MG63 (cell line): Measurements from ENCODE around the gene TGFBI. TPM values are rescaled to one million over a fixed set of nuclear protein-coding genes. Genes with fewer than 3 reads are reported as not detected.

ENCODE experiments used
- DNase-seq: peaks from one replicate; pipeline ENCODE4 v3.0.0-alpha.2; 2020
- H3K27me3 ChIP-seq: fragments of 250-450 bp; sonication (Bioruptor Pico); 2 replicates; pipeline ENCODE4 v1.5.1; 2020; ENCODE audit warnings: mild to moderate bottlenecking, moderate library complexity
- H3K36me3 ChIP-seq: fragments of 250-450 bp; sonication (Bioruptor Pico); 2 replicates; pipeline ENCODE4 v1.5.1; 2020; ENCODE audit warnings: mild to moderate bottlenecking, moderate library complexity
- H3K4me3 ChIP-seq: fragments of 250-450 bp; sonication (Bioruptor Pico); 2 replicates; pipeline ENCODE4 v1.5.1; 2020; ENCODE audit warnings: mild to moderate bottlenecking, moderate library complexity
- H3K9me3 ChIP-seq: fragments of 250-450 bp; sonication (Bioruptor Pico); 2 replicates; pipeline ENCODE4 v1.5.1; 2020; ENCODE audit warnings: mild to moderate bottlenecking, moderate library complexity
- total RNA-seq: library from RNA; depleted of rRNA; stranded (reverse); fragments of >200 nt; shearing (Covaris generic); gene quantifications from 2 replicates; pipeline ENCODE4 v1.2.3, GENCODE V29; 2014; ENCODE audit warnings: low replicate concordance

The TGFBI gene
- total RNA-seq, 1 experiment from 2014 or later = 2,057 TPM

DNA sequence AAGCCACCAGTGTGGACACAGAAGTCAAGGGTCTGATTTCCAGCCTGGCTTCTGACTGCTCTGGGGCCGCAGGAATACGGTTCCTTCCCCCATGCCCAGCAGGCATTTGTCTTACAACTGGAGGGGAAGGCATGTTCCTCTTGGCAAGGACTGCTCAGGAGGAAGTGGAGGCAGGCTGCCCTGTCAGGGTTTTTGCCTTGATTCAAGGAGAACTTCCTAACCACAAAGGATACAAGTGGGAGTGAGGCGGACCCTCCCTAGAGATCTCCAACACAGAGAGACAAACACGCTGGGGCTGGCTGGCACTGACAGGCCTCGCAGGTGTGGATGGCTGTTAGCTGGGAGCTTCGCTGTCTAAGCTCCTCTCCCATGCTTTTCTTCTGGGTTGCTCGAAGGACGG lies 19.1 kb downstream of the TGFBI start:
- H3K9me3 ChIP-seq = no peaks in the 10 kb centered on the region
- H3K27me3 ChIP-seq = no peaks in the 10 kb centered on the region
- H3K36me3 ChIP-seq = peaks cover 100% of the 10 kb centered on the region
- no peak for DNase-seq
- no peak overlapping the region for H3K4me3 ChIP-seq

GRCh38 chr5:136048966-136049365 lies 20.2 kb downstream of the TGFBI start:
- Histone ChIP-seq H3K9me3 (no peaks in the 10 kb centered on the region), H3K36me3 (peaks cover 96% of the 10 kb centered on the region)
- DNase-seq = no peak

DNA sequence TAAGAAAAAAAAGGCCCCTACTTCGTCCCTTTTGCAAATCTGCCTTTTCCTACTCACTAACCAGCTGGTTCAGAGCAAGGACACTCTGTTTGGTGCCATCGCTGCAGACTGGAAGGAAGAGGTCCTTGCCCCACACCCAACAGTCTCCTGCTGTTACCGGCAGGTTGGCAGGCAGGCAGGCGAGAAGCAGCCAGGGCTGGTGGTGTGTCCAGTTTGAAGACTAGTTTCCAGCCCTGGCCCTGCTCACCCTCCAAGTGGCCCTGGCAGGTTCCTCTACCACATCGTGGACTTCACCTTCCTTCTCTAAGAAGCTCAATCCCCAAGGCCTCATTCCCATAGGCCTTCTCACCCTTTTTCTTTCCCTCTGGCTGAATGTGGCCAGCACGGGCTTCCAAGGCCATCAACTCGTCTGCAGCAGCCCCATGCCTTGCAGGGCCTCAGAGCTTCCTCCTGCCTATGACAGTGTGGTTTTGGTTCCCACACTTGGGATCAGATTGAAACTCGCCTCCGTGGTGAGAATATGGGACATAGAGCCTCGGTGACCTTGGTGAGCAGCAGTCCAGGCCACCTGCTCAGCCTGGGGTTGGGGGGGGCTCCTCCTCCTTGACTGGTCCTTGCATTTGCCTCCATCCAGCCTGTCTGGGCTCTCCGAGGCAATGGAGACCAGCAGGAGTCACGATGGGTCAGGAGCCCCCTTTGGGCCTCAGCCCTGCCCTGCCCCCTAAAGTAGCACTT lies 22.9 kb downstream of the TGFBI start:
- H3K4me3 ChIP-seq = no peak overlapping the region
- no peaks in the 10 kb centered on the region for H3K9me3 ChIP-seq
- H3K36me3 ChIP-seq = peaks cover 96% of the 10 kb centered on the region
- H3K27me3 ChIP-seq = no peaks in the 10 kb centered on the region
- no peak for DNase-seq

More at GRCh38 chr5:136048966-136049365, 20.2 kb downstream of the TGFBI start:
- no peak overlapping the region for H3K4me3 ChIP-seq
- no peaks in the 10 kb centered on the region for H3K27me3 ChIP-seq

DNA sequence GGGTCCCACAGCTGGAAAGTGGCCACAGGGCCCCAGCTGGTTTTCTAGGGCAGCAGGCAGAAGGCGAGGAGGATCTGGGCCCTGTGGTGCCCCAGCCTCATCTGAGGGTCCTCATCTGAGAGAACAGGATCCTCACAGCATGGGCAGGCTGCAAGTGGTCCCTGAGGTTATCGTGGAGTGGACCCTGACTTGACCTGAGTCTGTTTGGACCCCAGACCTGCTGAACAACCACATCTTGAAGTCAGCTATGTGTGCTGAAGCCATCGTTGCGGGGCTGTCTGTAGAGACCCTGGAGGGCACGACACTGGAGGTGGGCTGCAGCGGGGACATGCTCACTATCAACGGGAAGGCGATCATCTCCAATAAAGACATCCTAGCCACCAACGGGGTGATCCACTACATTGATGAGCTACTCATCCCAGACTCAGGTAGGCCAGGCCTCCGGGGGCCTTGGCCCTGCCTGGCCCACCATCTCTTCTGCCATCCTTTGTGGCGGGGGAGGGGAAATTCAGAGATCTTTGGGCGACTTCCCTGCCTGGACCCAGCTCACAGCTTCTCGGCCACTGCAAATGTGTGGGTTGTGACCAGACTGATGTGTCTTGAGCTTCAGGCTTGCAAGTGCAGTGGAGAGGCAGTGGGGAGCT lies 24.0 kb downstream of the TGFBI start:
- no peak for DNase-seq
- no peaks in the 10 kb centered on the region for H3K9me3 ChIP-seq
- peaks cover 96% of the 10 kb centered on the region for H3K36me3 ChIP-seq
- H3K27me3 ChIP-seq = no peaks in the 10 kb centered on the region
- H3K4me3 ChIP-seq = no peak overlapping the region

DNA sequence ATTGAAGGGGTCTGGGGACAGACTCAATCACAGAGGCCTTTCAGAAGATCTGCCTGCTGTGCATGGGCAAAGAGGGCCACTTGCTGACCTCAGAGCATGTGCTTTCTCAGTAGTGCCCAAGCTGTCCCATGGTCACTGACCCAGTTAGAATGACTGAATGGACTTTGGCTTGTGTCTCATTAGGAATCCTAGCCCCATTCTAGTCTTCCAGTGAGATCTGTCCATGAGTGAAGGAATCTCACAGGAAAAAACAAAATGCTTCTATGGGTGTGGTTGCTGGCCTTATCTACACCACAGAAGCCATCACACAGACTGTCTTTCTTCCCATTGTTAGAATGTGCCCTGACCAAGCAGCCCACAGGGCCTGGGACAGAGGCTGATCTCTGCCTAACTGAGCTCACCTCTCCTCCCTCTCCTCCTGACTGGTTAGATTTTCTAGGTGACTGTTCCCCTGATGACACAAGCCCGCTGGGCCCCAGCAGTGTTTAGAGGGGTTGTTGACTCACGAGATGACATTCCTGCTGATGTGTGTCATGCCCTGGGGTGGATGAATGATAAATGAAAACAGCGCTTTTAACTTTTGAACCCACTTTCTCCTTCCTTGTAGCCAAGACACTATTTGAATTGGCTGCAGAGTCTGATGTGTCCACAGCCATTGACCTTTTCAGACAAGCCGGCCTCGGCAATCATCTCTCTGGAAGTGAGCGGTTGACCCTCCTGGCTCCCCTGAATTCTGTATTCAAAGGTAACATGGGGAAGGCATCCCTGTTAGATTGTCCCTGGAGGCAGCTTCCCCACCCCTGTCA lies 24.8 kb downstream of the TGFBI start:
- Histone ChIP-seq H3K27me3 (no peaks in the 10 kb centered on the region), H3K36me3 (peaks cover 89% of the 10 kb centered on the region), H3K9me3 (no peaks in the 10 kb centered on the region), H3K4me3 (no peak overlapping the region)
- peak; percentile 98 for DNase-seq

- Histone ChIP-seq H3K9me3 (no peaks in the 10 kb centered on the region), H3K27me3 (no peaks in the 10 kb centered on the region), H3K4me3 (no peak overlapping the region), H3K36me3 (peaks cover 88% of the 10 kb centered on the region)
- peak; percentile 79 for DNase-seq
Measured at GRCh38 chr5:136054142-136055019, 25.6 kb downstream of the TGFBI start.

- H3K36me3 ChIP-seq = peaks cover 88% of the 10 kb centered on the region
- DNase-seq = no peak
- H3K4me3 ChIP-seq = no peak overlapping the region
- H3K9me3 ChIP-seq = no peaks in the 10 kb centered on the region
- H3K27me3 ChIP-seq = no peaks in the 10 kb centered on the region
Measured at GRCh38 chr5:136055612-136056309, 27.0 kb downstream of the TGFBI start.

- Histone ChIP-seq H3K9me3 (no peaks in the 10 kb centered on the region), H3K36me3 (peaks cover 88% of the 10 kb centered on the region), H3K4me3 (no peak overlapping the region), H3K27me3 (no peaks in the 10 kb centered on the region)
- no peak for DNase-seq
Measured at GRCh38 chr5:136056336-136056735, 27.5 kb downstream of the TGFBI start.

GRCh38 chr5:136056771-136057335 lies 28.1 kb downstream of the TGFBI start:
- no peaks in the 10 kb centered on the region for H3K9me3 ChIP-seq
- DNase-seq = no peak
- no peaks in the 10 kb centered on the region for H3K27me3 ChIP-seq
- no peak overlapping the region for H3K4me3 ChIP-seq
- H3K36me3 ChIP-seq = peaks cover 88% of the 10 kb centered on the region

DNA sequence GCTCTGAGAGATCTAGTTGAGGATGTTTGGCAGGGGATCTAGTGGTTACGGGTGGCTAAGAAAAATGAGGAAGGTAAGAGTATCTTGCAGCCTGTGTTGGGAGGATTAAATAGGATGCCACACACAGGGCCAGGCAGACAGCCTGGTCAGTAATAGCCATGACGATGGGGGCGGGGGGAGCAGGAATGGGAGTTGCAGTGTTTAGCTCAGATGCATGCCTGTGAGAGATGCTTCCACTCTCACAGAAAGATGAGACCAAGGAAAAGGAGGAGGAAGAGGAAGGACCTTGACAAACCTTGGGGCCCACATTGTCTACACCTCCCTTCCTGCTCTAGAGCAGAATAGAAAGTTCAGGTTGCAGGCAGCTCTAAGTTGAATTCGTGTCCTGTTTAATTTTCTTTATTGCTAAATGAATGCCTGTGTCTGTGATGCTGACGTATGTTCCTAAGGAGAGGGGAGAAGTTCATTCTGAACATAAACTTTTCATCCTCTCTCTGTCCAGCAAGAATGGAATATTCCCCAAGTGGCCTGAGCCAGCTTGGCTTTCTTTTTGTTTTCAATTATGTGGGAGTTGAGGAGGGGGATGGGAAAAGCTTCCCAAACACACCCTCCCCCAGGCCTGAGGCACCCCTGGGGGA lies 28.7 kb downstream of the TGFBI start:
- H3K27me3 ChIP-seq = no peaks in the 10 kb centered on the region
- H3K9me3 ChIP-seq = no peaks in the 10 kb centered on the region
- H3K4me3 ChIP-seq = no peak overlapping the region
- peaks cover 88% of the 10 kb centered on the region for H3K36me3 ChIP-seq
- DNase-seq = peak; percentile 65

- H3K9me3 ChIP-seq = no peaks in the 10 kb centered on the region
- H3K4me3 ChIP-seq = no peak overlapping the region
Measured at GRCh38 chr5:136058039-136058971, 29.5 kb downstream of the TGFBI start.

GRCh38 chr5:136058972-136059354 lies 30.2 kb downstream of the TGFBI start:
- Histone ChIP-seq H3K9me3 (no peaks in the 10 kb centered on the region), H3K4me3 (no peak overlapping the region), H3K27me3 (no peaks in the 10 kb centered on the region), H3K36me3 (peaks cover 92% of the 10 kb centered on the region)
- no peak for DNase-seq

More at GRCh38 chr5:136058039-136058971, 29.5 kb downstream of the TGFBI start:
- DNase-seq = peak; percentile 99
- no peaks in the 10 kb centered on the region for H3K27me3 ChIP-seq
- peaks cover 88% of the 10 kb centered on the region for H3K36me3 ChIP-seq

DNA sequence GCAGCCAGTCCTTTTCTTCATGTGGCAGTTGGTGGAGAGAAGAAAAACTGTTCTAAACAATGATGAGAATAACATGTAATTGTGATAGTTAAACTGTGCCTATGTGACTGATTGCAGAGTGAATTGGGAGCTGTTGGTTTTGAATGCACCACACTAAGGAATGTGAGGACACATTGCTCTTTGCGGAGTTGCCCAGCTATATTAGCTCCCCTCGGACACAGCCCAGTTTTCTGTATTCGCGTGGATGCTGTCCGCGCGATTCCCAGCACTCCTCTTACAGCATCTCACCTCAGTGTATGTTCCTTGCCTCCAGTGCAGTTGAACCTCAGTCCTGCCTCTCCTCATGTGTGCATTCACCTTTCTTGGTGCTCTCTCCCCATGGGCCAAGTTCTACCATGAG lies 32.2 kb downstream of the TGFBI start:
- DNase-seq = no peak
- H3K27me3 ChIP-seq = no peaks in the 10 kb centered on the region
- H3K4me3 ChIP-seq = no peak overlapping the region
- H3K36me3 ChIP-seq = peaks cover 92% of the 10 kb centered on the region
- H3K9me3 ChIP-seq = no peaks in the 10 kb centered on the region

GRCh38 chr5:136061630-136062365 lies 33.0 kb downstream of the TGFBI start:
- Histone ChIP-seq H3K27me3 (no peaks in the 10 kb centered on the region), H3K36me3 (peaks cover 86% of the 10 kb centered on the region)

More at GRCh38 chr5:136061630-136062365, 33.0 kb downstream of the TGFBI start:
- no peak for DNase-seq
- no peak overlapping the region for H3K4me3 ChIP-seq
- H3K9me3 ChIP-seq = no peaks in the 10 kb centered on the region
